NCI-H2107 (cell line): Measurements from ENCODE around the gene HEATR5B.
"Not testable (repeated sequence)": the region's sequence is repeated elsewhere in the genome, so short reads cannot be mapped to it uniquely, and the experiment has no call there.

Source experiments
- DNase-seq: peaks from one replicate; lab custom pipeline; 2025; lab: John Stamatoyannopoulos, UW

The HEATR5B gene

DNA sequence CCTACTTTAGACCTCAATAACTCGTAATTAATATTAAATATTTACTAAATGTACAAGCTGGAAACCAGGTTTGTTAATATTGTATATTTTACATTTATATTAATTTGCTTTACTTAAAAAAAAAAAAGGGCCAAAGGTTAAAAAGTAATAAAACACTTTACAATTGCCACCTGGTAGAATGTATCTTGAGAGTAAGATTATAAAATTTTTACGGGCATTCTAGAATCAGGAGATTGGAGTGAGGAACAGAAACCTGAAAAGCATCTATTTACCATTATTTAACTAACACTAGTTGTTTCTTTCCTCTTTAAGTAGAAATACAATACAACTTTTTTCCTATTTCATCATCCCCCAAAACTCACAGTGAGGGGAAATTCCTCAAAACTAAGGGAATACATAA is 102.3 kb downstream of the HEATR5B start:
- no peak for DNase-seq

GRCh38 chr2:36979007-36979406 is 105.2 kb downstream of the HEATR5B start:
- not testable (repeated sequence) for DNase-seq

- no peak for DNase-seq
Observed at GRCh38 chr2:36976065-36976464, 108.1 kb downstream of the HEATR5B start.

DNA sequence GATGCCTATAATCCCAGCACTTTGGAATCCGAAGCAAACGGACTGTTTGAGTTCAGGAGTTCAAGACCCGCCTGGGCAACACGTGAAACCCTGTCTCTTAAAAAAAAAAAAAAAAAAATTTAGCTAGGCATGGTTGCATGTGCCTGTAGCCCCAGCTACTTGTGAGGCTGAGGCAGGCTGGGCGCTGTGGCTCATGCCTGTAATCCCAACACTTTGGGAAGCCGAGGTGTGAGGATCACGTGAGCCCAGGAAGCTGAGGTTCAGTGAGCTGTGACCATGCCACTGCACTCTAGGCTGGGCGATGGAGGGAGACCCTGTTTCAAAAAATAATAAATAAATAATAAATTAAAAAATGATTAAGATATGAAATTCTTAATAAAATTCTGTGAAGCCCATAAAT is 108.9 kb downstream of the HEATR5B start:
- DNase-seq, result no peak

GRCh38 chr2:36973320-36973719 is 110.9 kb downstream of the HEATR5B start:
- no peak for DNase-seq

DNA sequence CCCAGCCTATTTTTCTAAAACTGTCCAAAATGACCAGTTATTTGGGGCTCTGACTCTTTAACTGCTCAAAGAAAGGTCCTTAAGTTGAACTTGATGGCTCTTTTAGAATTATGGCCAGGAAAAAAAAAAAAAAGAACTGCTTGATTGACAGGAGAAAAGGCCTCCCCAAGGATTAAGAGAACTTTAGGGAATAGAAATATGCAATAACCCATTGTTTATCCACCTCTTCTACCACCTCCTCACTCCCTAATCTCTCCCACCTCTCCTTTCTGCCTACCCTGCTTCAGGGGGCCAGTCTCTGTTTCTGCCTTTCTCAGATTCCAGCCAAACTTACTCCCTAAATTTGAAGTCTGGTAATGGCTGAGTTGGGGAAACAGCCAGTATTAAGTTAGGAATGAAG is 112.2 kb downstream of the HEATR5B start:
- DNase-seq, result no peak

- DNase-seq, result no peak
Observed at GRCh38 chr2:36967236-36967876, 116.8 kb downstream of the HEATR5B start.

DNA sequence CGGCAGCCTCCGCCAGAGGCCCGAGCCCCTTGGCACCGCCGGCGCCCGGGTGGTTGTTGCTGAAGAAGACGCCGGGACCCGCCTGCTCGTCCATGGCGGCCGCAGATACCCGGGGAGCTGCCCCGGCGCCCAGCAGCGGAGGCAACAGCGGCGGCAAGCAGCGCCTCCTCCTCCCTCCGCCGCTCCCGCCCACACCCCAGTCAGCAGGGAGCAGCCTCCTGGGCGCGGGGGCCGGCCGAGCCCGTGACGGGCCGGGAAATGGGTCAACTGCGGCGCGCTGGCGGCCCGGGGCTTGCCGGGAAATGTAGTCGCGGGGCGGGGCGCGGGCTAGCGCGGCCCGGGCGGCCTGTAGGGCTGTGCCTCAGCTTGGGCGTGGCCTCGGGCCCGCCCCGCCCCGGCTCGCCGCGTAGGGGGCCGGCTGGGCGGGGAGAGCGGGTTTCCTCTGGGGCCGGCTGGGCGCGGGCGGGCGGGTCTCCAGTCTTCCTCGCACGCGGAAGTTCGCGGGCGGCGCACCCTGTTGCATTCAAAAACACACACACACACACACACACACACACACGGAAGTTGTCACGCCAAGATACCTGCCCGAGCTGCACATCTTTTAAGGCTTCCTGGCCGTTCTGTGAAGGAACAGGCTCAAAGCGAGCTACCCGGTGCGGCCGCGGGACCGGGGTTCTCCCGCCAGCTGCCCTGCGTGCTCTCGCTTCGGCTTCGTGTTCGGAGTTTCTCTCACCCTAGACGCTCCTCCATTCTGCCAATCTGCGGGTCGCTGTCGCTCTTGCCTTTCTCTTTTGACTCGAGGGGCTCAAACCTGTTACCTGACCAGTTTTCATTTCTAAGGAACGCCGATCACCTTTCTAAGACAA is 117.6 kb downstream of the HEATR5B start, which contains the start of gene STRN:
Gene STRN, minus strand, starts transcription at position 167 of the 866 bp plus-strand sequence. Its CDS starts 73 bp downstream, at position 94.
- peak; percentile 87 for DNase-seq

GRCh38 chr2:36965751-36966369 is 118.3 kb downstream of the HEATR5B start:
- DNase-seq, result no peak

- DNase-seq, result no peak
Observed at GRCh38 chr2:36965206-36965605, 119.0 kb downstream of the HEATR5B start.

- no peak for DNase-seq
Observed at GRCh38 chr2:36964496-36965058, 119.6 kb downstream of the HEATR5B start.

DNA sequence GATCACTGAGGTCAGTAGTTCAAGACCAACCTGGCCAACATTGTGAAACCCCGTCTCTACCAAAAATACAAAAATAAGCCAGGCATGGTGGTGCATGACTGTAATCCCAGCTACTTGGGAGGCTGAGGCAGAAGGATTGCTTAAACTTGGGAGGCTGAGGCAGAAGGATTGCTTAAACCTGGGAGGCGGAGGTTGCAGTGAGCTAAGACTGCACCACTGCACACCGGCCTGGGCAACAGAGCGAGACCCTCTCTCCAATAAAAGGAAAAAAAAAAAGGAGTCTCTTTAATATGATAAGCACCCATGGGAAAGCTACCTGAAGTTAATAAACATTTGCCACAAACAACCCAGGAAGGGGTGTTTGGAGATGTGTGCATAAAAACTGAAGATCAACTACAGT is 120.4 kb downstream of the HEATR5B start:
- DNase-seq, result no peak

- DNase-seq, result no peak
Observed at GRCh38 chr2:36963106-36963505, 121.1 kb downstream of the HEATR5B start.

GRCh38 chr2:36960773-36961172 is 123.4 kb downstream of the HEATR5B start:
- no peak for DNase-seq

- no peak for DNase-seq
Observed at GRCh38 chr2:36960005-36960675, 124.0 kb downstream of the HEATR5B start.

DNA sequence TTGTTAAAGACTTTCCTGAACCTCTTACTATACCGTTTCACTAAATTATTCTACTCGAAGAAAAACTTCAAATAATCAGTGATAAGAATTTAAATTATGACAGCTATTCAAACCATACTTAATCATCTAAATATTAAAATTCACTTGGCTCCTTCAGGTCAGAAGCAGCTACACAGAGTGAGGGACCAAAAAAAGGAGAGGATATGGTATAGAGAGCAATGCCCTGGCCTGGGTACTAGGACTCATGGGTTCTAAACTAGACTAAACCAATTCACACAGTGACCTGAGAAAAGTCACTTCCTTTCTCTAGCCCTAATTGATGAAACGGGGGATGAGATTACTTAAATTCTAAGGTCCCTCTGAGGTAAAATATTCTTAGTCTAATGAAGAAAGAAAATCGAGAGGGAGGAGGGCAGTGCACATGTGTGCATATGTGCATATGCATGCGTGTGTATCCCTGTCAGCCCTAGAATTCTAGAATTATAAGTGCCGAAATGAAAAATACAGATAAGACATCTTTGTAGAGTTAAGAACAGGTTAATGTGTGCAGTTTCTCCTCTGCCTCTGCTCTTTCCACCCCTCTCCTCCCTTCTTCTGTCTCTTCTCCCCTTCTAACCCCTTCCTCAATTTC is 129.1 kb downstream of the HEATR5B start:
- DNase-seq, result no peak

- no peak for DNase-seq
Observed at GRCh38 chr2:36952748-36953197, 131.4 kb downstream of the HEATR5B start.

GRCh38 chr2:36951574-36951973 is 132.6 kb downstream of the HEATR5B start:
- no peak for DNase-seq

- no peak for DNase-seq
Observed at GRCh38 chr2:36951027-36951518, 133.1 kb downstream of the HEATR5B start.

DNA sequence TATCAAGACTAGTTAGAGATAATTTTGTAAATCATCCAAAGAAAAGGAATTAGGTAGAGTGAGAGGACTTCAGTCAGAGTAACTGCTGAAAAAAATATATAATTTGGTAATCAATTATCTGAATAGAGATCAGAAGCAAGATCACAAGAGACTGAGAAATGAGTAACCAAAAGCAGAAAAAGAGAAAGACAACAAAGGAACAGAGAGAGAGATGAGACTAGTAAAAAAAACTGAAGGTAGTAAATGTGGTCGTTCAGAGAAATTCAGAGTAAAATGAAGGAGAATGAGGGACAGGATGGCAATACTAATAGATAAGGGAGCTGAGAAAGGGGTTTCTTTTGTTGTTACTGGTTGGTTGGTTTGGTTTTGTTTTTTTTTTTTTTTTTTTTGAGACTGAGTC is 134.3 kb downstream of the HEATR5B start:
- no peak for DNase-seq

DNA sequence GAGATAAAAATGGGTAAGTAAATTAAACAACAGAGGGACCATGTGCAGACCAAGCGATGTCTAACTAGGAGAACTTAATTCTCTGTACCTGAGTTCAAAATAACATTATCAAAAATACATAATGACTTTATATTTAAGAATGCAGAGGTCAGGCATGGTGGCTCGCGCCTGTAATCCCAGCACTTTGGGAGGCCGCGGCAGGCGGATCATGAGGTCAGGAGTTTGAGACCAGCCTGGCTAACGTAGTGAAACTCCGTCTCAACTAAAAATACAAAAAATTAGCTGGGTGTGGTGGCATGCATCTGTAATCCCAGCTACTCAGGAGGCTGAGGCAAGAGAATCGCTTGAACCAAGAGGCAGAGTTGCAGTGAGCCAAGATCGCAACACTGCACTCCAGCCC is 138.9 kb downstream of the HEATR5B start:
- DNase-seq, result not testable (repeated sequence)
